Measurements from ENCODE around the gene LMBR1. TPM values are rescaled to one million over a fixed set of nuclear protein-coding genes. Genes with fewer than 3 reads are reported as not detected.

LMBR1 gene
- total and polyA plus RNA-seq, 2 of the 13 experiments (the other 11 are each of a cell fraction or from before 2014, with no cell fraction given): 20.9 to 39.6 TPM

- intact Hi-C loops (cut with micrococcal nuclease; ENCODE audit: unreplicated experiment) (no loop called here), in situ Hi-C loops (cut with HindIII; ENCODE audit: extremely low pct_ligation_motif_present, low pct_unique_long_range_greater_than_20kb) (no loop called here)
- FAIRE-seq (no peak), ATAC-seq (no peak), DNase-seq (ENCODE audit: low spot score) (no peak)
- Histone ChIP-seq H3K27me3 (ENCODE audit: control insufficient read depth in 1 of 2, insufficient read depth in 2 of 2, low read length in 2 of 2) (no peaks in the 10 kb centered on the region), H3K79me2 (ENCODE audit: insufficient read depth, low read length) (no peaks in the 10 kb centered on the region), H3K4me1 (ENCODE audit: insufficient read depth, low read length) (peaks cover 16% of the 10 kb centered on the region), H3K9me3 (ENCODE audit: low read length) (no peaks in the 10 kb centered on the region), H3K27ac (ENCODE audit: extremely low read length, insufficient read depth, low read length) (no peak overlapping the region), H3K4me3 (replicated peaks in 1 of 3; ENCODE audit: insufficient read depth in 1 of 3, low read depth in 2 of 3, low read length in 3 of 3) (no peak overlapping the region), H3K36me3 (replicated peaks in 1 of 2; ENCODE audit: control insufficient read depth in 1 of 2, insufficient read depth in 2 of 2, low read length in 2 of 2) (no peaks in the 10 kb centered on the region), H3K4me2 (ENCODE audit: low read depth, low read length) (no peak overlapping the region), H2AFZ (ENCODE audit: low read length) (no peak overlapping the region), H4K20me1 (ENCODE audit: insufficient read depth, low read length) (no peaks in the 10 kb centered on the region), H3K9ac (ENCODE audit: insufficient read depth, low read depth, low read length) (no peak overlapping the region)
- CTCF ChIA-PET (ENCODE audit: low intra/inter-chr PET ratio, low total read pairs): no interaction called here
- POLR2A ChIA-PET: no interaction called here
- TF ChIP-seq TEF (CRISPR knock-in tag; IDR thresholded peaks at IDR 0.05): no peak
- TF ChIP-seq TFDP2 (CRISPR knock-in tag; IDR thresholded peaks at IDR 0.05): no peak
- no peak for TF ChIP-seq ZNF296 (CRISPR knock-in tag; conservative IDR thresholded peaks at IDR 0.05)
- TF ChIP-seq TOPORS (CRISPR knock-in tag; IDR thresholded peaks at IDR 0.05): no peak
- no peak for TF ChIP-seq ZMAT3 (CRISPR knock-in tag; conservative IDR thresholded peaks at IDR 0.05)
- no peak for TF ChIP-seq BRCA1 (CRISPR knock-in tag; IDR thresholded peaks at IDR 0.05)
- no peak for TF ChIP-seq ZNF775 (CRISPR knock-in tag; IDR thresholded peaks at IDR 0.05; ENCODE audit: borderline replicate concordance)
- no peak for TF ChIP-seq ZNF274 (CRISPR knock-in tag; IDR thresholded peaks at IDR 0.05)
- TF ChIP-seq, protein P1, sequence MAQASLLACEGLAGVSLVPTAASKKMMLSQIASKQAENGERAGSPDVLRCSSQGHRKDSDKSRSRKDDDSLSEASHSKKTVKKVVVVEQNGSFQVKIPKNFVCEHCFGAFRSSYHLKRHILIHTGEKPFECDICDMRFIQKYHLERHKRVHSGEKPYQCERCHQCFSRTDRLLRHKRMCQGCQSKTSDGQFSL (CRISPR knock-in tag; IDR thresholded peaks at IDR 0.05): no peak
- no peak for TF ChIP-seq FLYWCH1 (CRISPR knock-in tag; IDR thresholded peaks at IDR 0.05)
- no peak for TF ChIP-seq NFATC3 (CRISPR knock-in tag; IDR thresholded peaks at IDR 0.05)
- TF ChIP-seq RBM39 (IDR thresholded peaks at IDR 0.05; ENCODE audit: low read depth, low read length, poor library complexity, severe bottlenecking): no peak
- no peak for TF ChIP-seq ADNP (CRISPR knock-in tag; IDR thresholded peaks at IDR 0.05)
- TF ChIP-seq REPIN1 (CRISPR knock-in tag; IDR thresholded peaks at IDR 0.05; ENCODE audit: borderline replicate concordance, low read depth): no peak
- WGBS (ENCODE audit: low lambda C conversion rate): 55% methylated on average over 1 of the region's 1 CpG
- BruUV-seq (replicated peaks): no TSS peak
Observed at GRCh38 chr7:156898938-156899337, 6.0 kb upstream of the LMBR1 start.

All from HepG2 (cell line).